Body of pancreas (tissue), 4 donors: ENCODE data around the gene AKAP8.

Experiments used
- POLR2A ChIP-seq, 3 donors: fragments of 450-650 bp; IDR thresholded peaks; one replicate each; pipeline ENCODE4 v1.6.1; 2016; ENCODE audit warnings: antibody characterized with exemption in 3 of 3, mild to moderate bottlenecking in 2 of 3
- TF ChIP-seq, protein P1 (sequence below), 7 experiments: fragments of 450-650 bp in 4 of 7; fragments of 200-600 bp in 3 of 7; sonication (generic) in 3 of 7; IDR thresholded peaks; one replicate each; pipeline ENCODE4 v1.5.1; 2016 to 2019; ENCODE audit warnings: antibody characterized with exemption in 7 of 7

DNA sequence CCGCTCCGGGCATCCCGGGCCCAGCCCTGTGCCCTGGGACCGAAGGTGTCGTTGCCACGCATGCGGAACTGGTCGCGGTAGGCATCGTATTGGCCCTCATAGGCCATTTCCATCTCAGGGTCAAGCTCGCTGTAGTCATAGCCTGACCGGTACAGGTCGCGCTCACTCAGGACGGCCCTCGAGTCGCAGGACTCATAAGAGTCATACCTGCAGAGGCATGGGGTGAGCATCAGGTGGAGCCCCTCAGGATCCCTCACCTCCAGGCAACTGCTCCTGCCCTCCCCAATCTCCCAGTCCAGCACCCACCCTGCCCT lies 21.8 kb upstream of the AKAP8 start:
- TF ChIP-seq, protein P1, sequence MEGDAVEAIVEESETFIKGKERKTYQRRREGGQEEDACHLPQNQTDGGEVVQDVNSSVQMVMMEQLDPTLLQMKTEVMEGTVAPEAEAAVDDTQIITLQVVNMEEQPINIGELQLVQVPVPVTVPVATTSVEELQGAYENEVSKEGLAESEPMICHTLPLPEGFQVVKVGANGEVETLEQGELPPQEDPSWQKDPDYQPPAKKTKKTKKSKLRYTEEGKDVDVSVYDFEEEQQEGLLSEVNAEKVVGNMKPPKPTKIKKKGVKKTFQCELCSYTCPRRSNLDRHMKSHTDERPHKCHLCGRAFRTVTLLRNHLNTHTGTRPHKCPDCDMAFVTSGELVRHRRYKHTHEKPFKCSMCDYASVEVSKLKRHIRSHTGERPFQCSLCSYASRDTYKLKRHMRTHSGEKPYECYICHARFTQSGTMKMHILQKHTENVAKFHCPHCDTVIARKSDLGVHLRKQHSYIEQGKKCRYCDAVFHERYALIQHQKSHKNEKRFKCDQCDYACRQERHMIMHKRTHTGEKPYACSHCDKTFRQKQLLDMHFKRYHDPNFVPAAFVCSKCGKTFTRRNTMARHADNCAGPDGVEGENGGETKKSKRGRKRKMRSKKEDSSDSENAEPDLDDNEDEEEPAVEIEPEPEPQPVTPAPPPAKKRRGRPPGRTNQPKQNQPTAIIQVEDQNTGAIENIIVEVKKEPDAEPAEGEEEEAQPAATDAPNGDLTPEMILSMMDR (IDR thresholded peaks at IDR 0.05) = no peak
- no peak for TF ChIP-seq POLR2A (IDR thresholded peaks at IDR 0.05)
